GM12864 (cell line): Measurements from ENCODE around the gene RPL36.

Experiments
- DNase-seq: peaks from one replicate; pipeline ENCODE4 v3.0.0-alpha.2; 2011; ENCODE audit warnings: low read depth
- H3K4me3 ChIP-seq: 2 replicates; pipeline ENCODE4 v1.5.1; 2011; ENCODE audit warnings: mild to moderate bottlenecking, low read depth, low read length, control low read depth
- TF ChIP-seq, protein P1 (sequence below): IDR thresholded peaks from 2 replicates; pipeline ENCODE4 v1.5.1; 2011; ENCODE audit warnings: low read depth, mild to moderate bottlenecking, moderate library complexity, low read length, control low read depth, inconsistent platforms; ENCODE audit errors: missing control alignments

RPL36 gene

DNA sequence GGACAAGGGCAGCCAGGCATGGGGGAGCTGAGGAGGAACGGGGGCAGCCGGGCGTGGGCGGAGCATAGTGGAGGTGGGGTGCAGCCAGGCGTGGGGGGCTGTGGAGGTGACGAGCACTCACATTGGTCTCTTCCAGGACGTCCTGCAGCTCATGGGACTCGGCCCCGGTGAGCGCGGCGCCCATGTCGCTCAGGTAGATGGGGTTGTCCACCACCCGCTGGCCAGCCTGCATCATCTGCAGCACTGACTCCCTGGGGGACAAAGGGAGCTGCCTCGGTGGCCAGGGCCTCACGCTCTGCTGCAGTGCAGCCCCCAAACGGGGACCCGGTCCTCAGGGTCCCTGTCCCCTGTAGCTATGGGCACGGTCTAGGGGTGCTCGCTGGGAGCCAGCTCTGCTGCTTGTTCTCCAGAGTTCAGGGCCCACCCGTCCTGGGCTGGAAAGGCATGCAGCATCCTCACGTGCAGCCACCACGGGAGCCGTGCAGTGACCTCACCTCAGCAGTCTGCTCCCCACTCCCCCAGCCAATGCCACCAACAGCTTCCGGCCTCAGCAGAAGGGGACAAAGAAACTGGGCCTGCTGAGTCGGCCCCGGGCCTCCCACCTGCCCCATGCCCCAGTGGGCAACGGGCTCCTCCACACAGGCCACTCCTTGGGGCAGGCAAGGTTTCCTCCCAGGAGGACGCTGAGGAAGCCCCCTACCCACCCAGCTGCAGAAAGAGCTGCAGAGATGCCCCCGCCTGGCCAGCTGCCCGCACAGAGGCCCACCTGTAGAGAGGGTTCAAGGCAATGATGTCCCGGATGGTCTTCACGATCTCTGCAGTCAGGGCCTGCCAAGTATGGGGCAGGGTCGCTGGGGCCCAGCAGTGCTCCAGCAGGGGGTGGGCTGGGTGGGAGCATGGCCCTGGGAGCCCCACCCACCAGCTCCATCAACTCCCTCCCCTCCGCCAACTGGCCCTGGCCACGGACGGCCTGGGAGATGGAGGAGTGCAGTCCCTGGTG is 17.8 kb downstream of the RPL36 start:
- TF ChIP-seq, protein P1, sequence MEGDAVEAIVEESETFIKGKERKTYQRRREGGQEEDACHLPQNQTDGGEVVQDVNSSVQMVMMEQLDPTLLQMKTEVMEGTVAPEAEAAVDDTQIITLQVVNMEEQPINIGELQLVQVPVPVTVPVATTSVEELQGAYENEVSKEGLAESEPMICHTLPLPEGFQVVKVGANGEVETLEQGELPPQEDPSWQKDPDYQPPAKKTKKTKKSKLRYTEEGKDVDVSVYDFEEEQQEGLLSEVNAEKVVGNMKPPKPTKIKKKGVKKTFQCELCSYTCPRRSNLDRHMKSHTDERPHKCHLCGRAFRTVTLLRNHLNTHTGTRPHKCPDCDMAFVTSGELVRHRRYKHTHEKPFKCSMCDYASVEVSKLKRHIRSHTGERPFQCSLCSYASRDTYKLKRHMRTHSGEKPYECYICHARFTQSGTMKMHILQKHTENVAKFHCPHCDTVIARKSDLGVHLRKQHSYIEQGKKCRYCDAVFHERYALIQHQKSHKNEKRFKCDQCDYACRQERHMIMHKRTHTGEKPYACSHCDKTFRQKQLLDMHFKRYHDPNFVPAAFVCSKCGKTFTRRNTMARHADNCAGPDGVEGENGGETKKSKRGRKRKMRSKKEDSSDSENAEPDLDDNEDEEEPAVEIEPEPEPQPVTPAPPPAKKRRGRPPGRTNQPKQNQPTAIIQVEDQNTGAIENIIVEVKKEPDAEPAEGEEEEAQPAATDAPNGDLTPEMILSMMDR, result no peak
- no peak overlapping the region for H3K4me3 ChIP-seq
- no peak for DNase-seq

DNA sequence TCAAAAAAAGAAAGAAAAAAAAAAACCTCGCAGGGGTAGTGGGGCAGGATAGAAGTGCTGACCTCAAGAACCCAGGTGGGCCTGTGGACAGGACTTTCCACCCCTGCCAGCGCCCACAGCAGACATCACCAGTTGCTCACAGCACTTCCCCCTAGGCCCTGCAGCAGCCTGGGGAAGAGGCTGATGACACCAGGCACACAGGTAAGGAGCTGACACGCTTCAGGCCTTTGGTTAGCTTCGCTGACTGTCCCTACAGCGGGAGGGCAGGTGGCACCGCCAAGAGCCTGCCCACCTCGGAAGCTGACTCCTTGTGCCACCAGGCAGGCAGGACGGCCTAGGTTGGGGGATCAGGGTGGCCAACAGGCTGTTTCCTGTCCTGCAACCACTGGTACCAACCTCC is 20.9 kb downstream of the RPL36 start:
- no peak overlapping the region for H3K4me3 ChIP-seq
- TF ChIP-seq, protein P1, result no peak
- DNase-seq, result no peak

DNA sequence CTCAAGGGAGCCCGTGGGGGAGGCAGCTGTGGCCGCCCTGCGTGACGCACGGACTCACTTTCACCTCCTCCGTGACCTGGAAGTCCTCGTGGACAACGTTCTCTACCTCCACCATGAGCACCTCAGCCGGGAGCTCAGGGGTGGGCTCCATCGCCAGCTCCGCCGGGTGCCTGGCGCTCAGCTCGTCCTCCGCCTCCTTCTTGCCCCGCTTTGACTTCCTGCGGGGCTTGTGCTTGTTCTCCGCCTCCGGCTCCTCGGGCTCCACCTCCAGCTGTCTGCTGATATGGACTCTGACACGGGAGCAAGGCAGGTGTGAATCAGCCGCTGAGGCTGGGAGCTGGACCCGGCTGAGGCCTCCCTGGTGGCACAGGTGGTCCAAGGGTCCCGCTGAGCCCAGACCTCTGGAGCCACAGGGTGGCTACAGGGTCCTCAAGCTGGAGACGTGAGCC is 21.6 kb downstream of the RPL36 start:
- no peak for DNase-seq
- H3K4me3 ChIP-seq, result no peak overlapping the region
- TF ChIP-seq, protein P1, result no peak

DNA sequence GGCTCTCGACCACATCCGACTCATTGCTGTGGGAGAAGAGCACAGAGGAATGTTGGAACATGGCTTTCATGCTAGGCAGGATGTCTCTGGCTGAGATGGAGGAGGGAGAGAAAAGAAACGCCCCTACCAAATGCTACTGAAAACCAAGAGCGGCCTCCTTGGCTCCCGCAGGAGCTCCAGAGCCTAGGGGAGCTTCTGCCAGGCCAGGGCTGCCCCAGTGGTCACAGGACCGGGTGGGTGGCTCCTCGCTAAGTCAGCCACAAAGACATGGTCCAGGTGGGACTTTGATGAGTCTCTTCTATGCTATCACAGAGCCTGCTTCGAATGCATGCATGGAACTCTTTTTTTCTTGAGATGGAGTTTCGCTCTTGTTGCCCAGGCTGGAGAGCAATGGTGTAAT is 23.1 kb downstream of the RPL36 start:
- DNase-seq, result no peak
- H3K4me3 ChIP-seq, result no peak overlapping the region
- TF ChIP-seq, protein P1, result no peak

DNA sequence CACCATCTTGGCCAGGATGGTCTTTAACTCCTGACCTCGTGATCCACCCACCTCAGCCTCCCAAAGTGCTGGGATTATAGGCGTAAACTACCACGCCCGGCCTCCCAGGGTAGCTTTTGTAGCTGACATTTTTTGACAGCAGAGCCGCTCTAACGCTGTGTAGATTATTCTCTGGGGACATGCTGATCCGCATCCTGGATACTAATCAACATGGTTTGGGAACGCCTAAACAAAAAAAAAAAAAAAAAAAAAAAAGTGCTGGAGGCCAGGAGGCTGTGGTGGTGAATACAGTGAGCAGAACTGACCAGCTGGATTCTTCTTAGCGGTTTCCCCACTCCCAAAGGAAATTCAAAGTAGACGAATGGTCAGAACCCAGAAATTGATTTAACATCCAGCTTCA is 24.7 kb downstream of the RPL36 start:
- TF ChIP-seq, protein P1, result no peak
- no peak overlapping the region for H3K4me3 ChIP-seq
- DNase-seq, result no peak

DNA sequence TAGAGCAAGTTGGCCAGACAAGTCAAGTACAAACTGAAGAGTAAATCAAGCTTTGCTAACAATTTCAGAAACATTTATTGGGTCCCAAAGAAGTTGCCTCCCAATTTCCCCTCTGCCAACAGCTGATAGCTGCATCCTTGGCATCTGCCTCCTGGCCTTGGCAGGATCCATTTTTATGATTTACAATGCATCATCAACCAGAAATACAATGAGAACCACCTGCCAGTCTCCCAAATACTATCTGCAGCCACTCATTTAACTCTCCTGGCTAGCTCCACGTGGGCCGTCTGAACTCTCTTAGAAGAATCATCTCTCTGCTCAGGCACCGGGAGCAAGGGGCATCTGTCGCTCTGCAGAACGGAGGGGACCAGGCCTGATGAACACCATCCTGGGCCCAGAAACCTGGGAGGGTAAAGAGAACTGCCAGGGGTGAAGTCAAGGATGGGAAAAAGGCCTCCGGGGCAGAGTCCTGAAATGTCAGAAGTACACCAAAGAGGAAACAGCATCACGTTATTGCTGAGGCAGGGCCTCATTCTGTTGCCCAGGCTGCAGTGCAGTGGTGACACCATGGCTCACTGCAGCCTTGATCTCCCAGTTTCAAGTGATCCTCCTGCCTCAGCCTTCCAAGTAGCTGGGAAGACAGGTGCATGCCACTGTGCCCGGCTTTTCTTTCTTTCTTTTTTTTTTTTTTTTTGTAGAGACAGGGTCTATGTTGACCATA is 27.3 kb downstream of the RPL36 start:
- H3K4me3 ChIP-seq, result peak overlapping the region; percentile 90; the same call in 1 of the 2 replicates
- TF ChIP-seq, protein P1, result no peak
- no peak for DNase-seq
